H1 (cell line): ENCODE data around the gene GRIFIN. TPM values are rescaled to one million over a fixed set of nuclear protein-coding genes. Genes with fewer than 3 reads are reported as not detected.

Experiments
- CTCF ChIA-PET: fragments of 300-600 bp; sonication (Branson Sonifier 250); formaldehyde crosslinking; loops from one replicate; lab custom pipeline; 2021; ENCODE audit not compliant: partially characterized antibody; lab: Charles Lee
- POLR2A ChIA-PET: fragments of 300-600 bp; sonication (Branson Sonifier 250); formaldehyde crosslinking; loops from one replicate; lab custom pipeline; 2021; ENCODE audit warnings: inconsistent platforms; ENCODE audit not compliant: partially characterized antibody; lab: Charles Lee
- DNase-seq, 2 experiments: peaks; one replicate each; pipeline versions ENCODE4 v3.0.0 to v3.0.0-alpha.2; 2010 to 2022; ENCODE audit warnings: low spot score in 2 of 2, low read depth in 1 of 2, mixed read lengths in 1 of 2
- FAIRE-seq: peaks from 2 replicates; lab custom pipeline; 2011; peaks lifted over from hg19 to GRCh38; lab: Jason Lieb, UNC
- H2AFZ ChIP-seq: 2 replicates; pipeline ENCODE4 v1.8.1; 2012; ENCODE audit warnings: low read length, inconsistent platforms
- H2AK5ac ChIP-seq: 2 replicates; pipeline ENCODE4 v1.6.1; 2013; ENCODE audit warnings: low read depth, low read length
- H2BK120ac ChIP-seq: replicated peaks from 2 replicates; pipeline ENCODE3; 2013; ENCODE audit warnings: low read depth, low read length, inconsistent platforms
- H2BK12ac ChIP-seq: 2 replicates; pipeline ENCODE4 v1.6.1; 2013; ENCODE audit warnings: low read depth, low read length
- H2BK15ac ChIP-seq: 2 replicates; pipeline ENCODE4 v1.6.1; 2013; ENCODE audit warnings: low read length
- H2BK20ac ChIP-seq: 2 replicates; pipeline ENCODE4 v1.6.1; 2013; ENCODE audit warnings: low read length
- H2BK5ac ChIP-seq: 2 replicates; pipeline ENCODE4 v1.6.1; 2013; ENCODE audit warnings: low read depth, low read length
- H3K14ac ChIP-seq: 2 replicates; pipeline ENCODE4 v1.6.1; 2013; ENCODE audit warnings: inconsistent platforms; ENCODE audit not compliant: insufficient read length
- H3K18ac ChIP-seq: 2 replicates; pipeline ENCODE4 v1.6.1; 2013; ENCODE audit warnings: low read length; ENCODE audit errors: extremely low read depth
- H3K23ac ChIP-seq: 2 replicates; pipeline ENCODE4 v1.6.1; 2013; ENCODE audit warnings: inconsistent platforms; ENCODE audit not compliant: insufficient read length
- H3K23me2 ChIP-seq: 2 replicates; pipeline ENCODE4 v1.6.1; 2013; ENCODE audit warnings: low read depth, low read length
- H3K27ac ChIP-seq: 2 replicates; pipeline ENCODE4 v1.6.1; 2011; ENCODE audit warnings: low read depth, low read length, inconsistent platforms
- H3K27me3 ChIP-seq, 4 experiments: replicated peaks in 1 of 4; 1 replicate in 1 of 4; 2 replicates in 3 of 4; pipeline versions ENCODE4 v1.6.1 to v1.8.1; 2011 to 2013; ENCODE audit warnings: low read length in 3 of 4, mild to moderate bottlenecking in 3 of 4, inconsistent platforms in 2 of 4, mixed read lengths in 2 of 4, moderate library complexity in 1 of 4; ENCODE audit not compliant: control insufficient read depth in 3 of 4, insufficient read depth in 3 of 4; ENCODE audit errors: extremely low read depth in 1 of 4
- H3K36me3 ChIP-seq, 4 experiments: 2 replicates each; pipeline versions ENCODE4 v1.6.1 to v1.8.1; 2011 to 2013; ENCODE audit warnings: mild to moderate bottlenecking in 4 of 4, low read length in 3 of 4, moderate library complexity in 2 of 4, control low read depth in 1 of 4, inconsistent platforms in 1 of 4; ENCODE audit not compliant: insufficient read depth in 4 of 4, control insufficient read depth in 2 of 4
- H3K4ac ChIP-seq: replicated peaks from 2 replicates; pipeline ENCODE3; 2013; ENCODE audit warnings: low read length, low read depth, mixed read lengths, inconsistent platforms; ENCODE audit not compliant: insufficient read length
- H3K4me1 ChIP-seq, 4 experiments: replicated peaks in 1 of 4; 1 replicate in 1 of 4; 2 replicates in 3 of 4; pipeline versions ENCODE4 v1.6.1 to v1.8.1; 2011 to 2013; ENCODE audit warnings: low read length in 3 of 4, inconsistent platforms in 2 of 4, mixed read lengths in 1 of 4; ENCODE audit not compliant: insufficient read depth in 4 of 4, control insufficient read depth in 3 of 4
- H3K4me2 ChIP-seq, 2 experiments: 2 replicates each; pipeline versions ENCODE4 v1.6.1 to v1.8.1; 2011 to 2013; ENCODE audit warnings: low read depth in 2 of 2, low read length in 2 of 2, control low read depth in 1 of 2, inconsistent platforms in 1 of 2, mild to moderate bottlenecking in 1 of 2; ENCODE audit not compliant: insufficient read depth in 1 of 2
- H3K4me3 ChIP-seq, 4 experiments: fragments of 200-600, 300-600 bp in 1 of 4; sonication (generic), shearing (Covaris generic), sonication (Bioruptor Twin) in 1 of 4; 2 replicates each; pipeline versions ENCODE4 v1.5.1 to v1.8.1; 2011 to 2016; ENCODE audit warnings: low read length in 4 of 4, low read depth in 3 of 4, control low read depth in 2 of 4, inconsistent platforms in 2 of 4, mild to moderate bottlenecking in 2 of 4, mixed read lengths in 1 of 4, moderate library complexity in 1 of 4; ENCODE audit not compliant: insufficient read depth in 2 of 4; ENCODE audit errors: extremely low read depth in 1 of 4
- H3K56ac ChIP-seq: replicated peaks from 2 replicates; pipeline ENCODE3; 2013; ENCODE audit warnings: low read depth, mild to moderate bottlenecking, mixed read lengths, low read length, inconsistent platforms; ENCODE audit not compliant: insufficient read length
- H3K79me1 ChIP-seq: 2 replicates; pipeline ENCODE4 v1.6.1; 2013; ENCODE audit warnings: low read depth, low read length, control low read depth
- H3K79me2 ChIP-seq, 2 experiments: 2 replicates each; pipeline versions ENCODE4 v1.6.1 to v1.8.1; 2012 to 2013; ENCODE audit warnings: low read length in 2 of 2, mild to moderate bottlenecking in 2 of 2, inconsistent platforms in 1 of 2; ENCODE audit not compliant: insufficient read depth in 2 of 2, control insufficient read depth in 1 of 2
- H3K9ac ChIP-seq, 4 experiments: replicated peaks in 1 of 4; 1 replicate in 1 of 4; 2 replicates in 3 of 4; pipeline versions ENCODE4 v1.6.1 to v1.8.1; 2011 to 2013; ENCODE audit warnings: low read depth in 3 of 4, low read length in 3 of 4, control low read depth in 2 of 4, mild to moderate bottlenecking in 2 of 4, moderate library complexity in 2 of 4, inconsistent platforms in 1 of 4; ENCODE audit errors: extremely low read depth in 1 of 4
- H3K9me3 ChIP-seq, 2 experiments: 2 replicates each; pipeline versions ENCODE4 v1.6.1 to v1.8.1; 2012 to 2013; ENCODE audit warnings: mild to moderate bottlenecking in 2 of 2, moderate library complexity in 2 of 2, control low read depth in 1 of 2, inconsistent platforms in 1 of 2, low read depth in 1 of 2, low read length in 1 of 2, mixed read lengths in 1 of 2; ENCODE audit not compliant: insufficient read depth in 2 of 2
- H4K20me1 ChIP-seq, 2 experiments: replicated peaks in 1 of 2; 2 replicates each; pipeline versions ENCODE3 to v1.8.1; 2011 to 2013; ENCODE audit warnings: inconsistent platforms in 2 of 2, low read length in 2 of 2, mild to moderate bottlenecking in 1 of 2; ENCODE audit not compliant: insufficient read depth in 2 of 2, control insufficient read depth in 1 of 2
- H4K5ac ChIP-seq: 2 replicates; pipeline ENCODE4 v1.6.1; 2013; ENCODE audit warnings: low read length, low read depth, mixed read lengths, inconsistent platforms; ENCODE audit not compliant: insufficient read length
- H4K8ac ChIP-seq: 2 replicates; pipeline ENCODE4 v1.8.0; 2013; ENCODE audit warnings: mild to moderate bottlenecking, moderate library complexity, low read length, inconsistent platforms; ENCODE audit not compliant: insufficient read depth; ENCODE audit errors: extremely low read depth
- H4K91ac ChIP-seq: replicated peaks from 2 replicates; pipeline ENCODE3; 2013; ENCODE audit warnings: low read length, mixed read lengths, inconsistent platforms; ENCODE audit not compliant: insufficient read length
- ATF2 ChIP-seq: IDR thresholded peaks from 2 replicates; pipeline ENCODE4 v1.6.1; 2012; ENCODE audit warnings: low read length, inconsistent platforms
- CBX8 ChIP-seq: fragments of 300-800, 300-1000 bp; sonication (generic); IDR thresholded peaks from 2 replicates; pipeline ENCODE4 v1.7.1; 2016; ENCODE audit warnings: low read depth, low read length, borderline replicate concordance
- KDM5A ChIP-seq: fragments of 200-600 bp; IDR thresholded peaks from 2 replicates; pipeline ENCODE4 v1.7.1; 2012; ENCODE audit warnings: mild to moderate bottlenecking, low read length, inconsistent platforms, mixed read lengths
- POU5F1 ChIP-seq: IDR thresholded peaks from 2 replicates; pipeline ENCODE4 v1.6.1; 2011; ENCODE audit warnings: low read depth, mild to moderate bottlenecking, low read length, moderate library complexity
- RXRA ChIP-seq: IDR thresholded peaks from 2 replicates; pipeline ENCODE4 v1.6.1; 2011; ENCODE audit warnings: low read depth, mild to moderate bottlenecking, low read length, moderate library complexity; ENCODE audit not compliant: insufficient read depth
- SIX5 ChIP-seq: IDR thresholded peaks from 2 replicates; pipeline ENCODE4 v1.6.1; 2011; ENCODE audit warnings: mild to moderate bottlenecking, low read depth, low read length
- SP1 ChIP-seq: IDR thresholded peaks from 2 replicates; pipeline ENCODE4 v1.6.1; 2011; ENCODE audit warnings: low read depth, low read length
- TAF1 ChIP-seq: IDR thresholded peaks from 2 replicates; pipeline ENCODE4 v1.6.1; 2011; ENCODE audit warnings: mild to moderate bottlenecking, low read depth, low read length
- whole genome bisulfite sequencing, 2 experiments: shearing (Covaris generic) in 1 of 2; methylation state at CpG; one replicate each; pipeline versions ENCODE4 v1.1.6 to v1.1.7; 2013 to 2015; ENCODE audit warnings: low lambda C conversion rate in 2 of 2, mixed read lengths in 2 of 2, inconsistent platforms in 1 of 2, low coverage in 1 of 2, missing lambda C conversion rate in 1 of 2; ENCODE audit not compliant: insufficient replicate concordance in 2 of 2, insufficient coverage in 1 of 2, insufficient read length in 1 of 2; ENCODE audit errors: extremely low coverage in 1 of 2, missing lambda C conversion rate in 1 of 2; 5-methylcytosine and 5-hydroxymethylcytosine counted together
- polyA plus RNA-seq, 7 experiments: library from polyadenylated mRNA; depleted of rRNA in 3 of 7; stranded (reverse) in 5 of 7; unstranded in 2 of 7; fragments of >200 nt in 5 of 7; fragments of 200-250 nt in 2 of 7; gene quantifications; 1 replicate in 5 of 7; 2 replicates in 1 of 7; 4 replicates in 1 of 7; pipeline versions ENCODE4 v1.2.1 to v1.2.3, GENCODE V29; 2011 to 2013; ENCODE audit warnings: missing spikeins in 2 of 7, mixed read lengths in 2 of 7
- total RNA-seq: library from RNA; stranded (reverse); fragmentation: NEBNext Ultra II Directional; extraction: Animal tissue kit (Norgen Biotek cat#: 25700); gene quantifications from 2 replicates; pipeline ENCODE4 v1.2.1, GENCODE V29; 2021

The GRIFIN gene
- total and polyA plus RNA-seq, 2 of the 8 experiments (the other 6 are each of a cell fraction or from before 2014, with no cell fraction given): not detected

GRCh38 chr7:2483494-2483893, 7.3 kb upstream of the GRIFIN start:
- Histone ChIP-seq H3K4me1 (peaks cover 0 to 2% (median under 1%) of the 10 kb centered on the region in 4 experiments; a peak in 1 of 7 replicates), H4K20me1 (no peaks in the 10 kb centered on the region), H4K91ac (no peak overlapping the region), H2BK12ac (no peak overlapping the region), H3K4me3 (no peak overlapping the region), H3K79me2 (no peaks in the 10 kb centered on the region), H2BK120ac (no peak overlapping the region), H3K27ac (no peak overlapping the region), H3K9ac (no peak overlapping the region), H3K18ac (no peak overlapping the region), H2BK5ac (no peak overlapping the region), H2BK15ac (no peak overlapping the region), H3K27me3 (no peaks in the 10 kb centered on the region), H3K4me2 (no peak overlapping the region), H3K23me2 (no peaks in the 10 kb centered on the region; the same call in 1 of the 2 replicates), H3K36me3 (no peaks in the 10 kb centered on the region), H3K23ac (no peak overlapping the region), H2AK5ac (no peak overlapping the region), H3K79me1 (no peaks in the 10 kb centered on the region), H2BK20ac (0 out of 2 replicates have a peak overlapping the region, but pooled peaks have one; percentile 61), H3K9me3 (no peaks in the 10 kb centered on the region; a peak in 1 of 4 replicates), H3K4ac (no peak overlapping the region), H3K56ac (no peak overlapping the region), H4K5ac (no peak overlapping the region), H4K8ac (no peak overlapping the region; the same call in 1 of the 2 replicates), H3K14ac (no peak overlapping the region), H2AFZ (no peak overlapping the region)
- FAIRE-seq: no peak
- ChIA-PET POLR2A (interaction anchor here (1.4 kb wide), 1 partner anchor 12 kb away, joined by 5 read pairs; no protein-coding TSS in a partner anchor), CTCF (interaction anchor here (0.6 to 3.1 kb wide), 10 partner anchors 13 to 68 kb away, joined by 3 to 23 read pairs (median 4); no protein-coding TSS in a partner anchor)
- WGBS, 2 experiments: 96% methylated on average over 5 of the region's 5 CpGs; no CpG with 5 or more reads in 1 of the 2 experiments
- no peak for DNase-seq
- TF ChIP-seq POU5F1 (no peak), RXRA (no peak), TAF1 (no peak), SIX5 (no peak), KDM5A (no peak), SP1 (no peak), CBX8 (no peak), ATF2 (no peak)
